ENCODE data around the gene ZNF43. TPM values are rescaled to one million over a fixed set of nuclear protein-coding genes. Genes with fewer than 3 reads are reported as not detected.
"Not testable (repeated sequence)": the region's sequence is repeated elsewhere in the genome, so short reads cannot be mapped to it uniquely, and the experiment has no call there.

ZNF43 gene
- polyA plus RNA-seq, 3 donors: 1.1 to 3.0 (median 3.0) TPM

DNA sequence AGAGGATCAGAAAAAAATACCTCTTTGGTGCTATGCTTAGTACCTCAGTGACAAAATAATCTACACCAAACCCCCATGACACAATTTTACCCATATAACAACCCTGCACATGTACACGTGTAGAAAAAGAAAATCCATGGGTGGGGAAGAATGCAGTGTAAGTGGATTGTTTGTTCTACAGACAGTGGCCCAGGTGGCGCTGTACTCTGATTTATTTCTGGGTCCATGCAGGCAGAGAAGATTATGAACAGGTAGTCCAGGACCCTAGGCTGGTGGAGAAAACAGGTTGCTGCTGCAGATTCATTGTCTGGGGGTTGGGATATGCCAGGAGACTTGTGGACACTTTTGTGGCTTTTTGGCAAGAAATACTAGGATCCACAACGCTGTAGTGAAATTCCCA is 77.7 kb downstream of the ZNF43 start:
- H3K9ac ChIP-seq (ENCODE audit: insufficient read depth, low read length, poor library complexity, severe bottlenecking): no peak overlapping the region
- Mint-ChIP-seq H3K9me3 (peaks cover 44 to 80% (median 70%) of the 10 kb centered on the region in 7 donors), H3K27ac (peak overlapping the region in 1 of 7 donors; percentile 38), H3K27me3 (ENCODE audit: low read depth in 3 of 3) (peaks cover 0 to 1% (median 0%) of the 10 kb centered on the region in 3 donors), H3K4me3 (no peak overlapping the region), H3K36me3 (peaks cover 86 to 94% of the 10 kb centered on the region in 2 donors), H3K4me1 (no peaks in the 10 kb centered on the region)
- H3K4me3 ChIP-seq (replicated peaks in 1 of 3; ENCODE audit: low read depth in 2 of 3, low read length in 3 of 3): no peak overlapping the region
- no peak overlapping the region for H2AFZ ChIP-seq (ENCODE audit: insufficient read depth, low read depth, low read length, poor library complexity, severe bottlenecking)
- H3K79me2 ChIP-seq (ENCODE audit: insufficient read depth, low read length): peaks cover 58% of the 10 kb centered on the region
- H3K27ac ChIP-seq (ENCODE audit: low read depth in 1 of 2, low read length in 2 of 2): no peak overlapping the region
- H3K27me3 ChIP-seq (ENCODE audit: control insufficient read depth in 2 of 2, insufficient read depth in 2 of 2, low read length in 2 of 2): no peaks in the 10 kb centered on the region
- intact Hi-C loops (cut with micrococcal nuclease): no loop called here
- TF ChIP-seq, protein P1, sequence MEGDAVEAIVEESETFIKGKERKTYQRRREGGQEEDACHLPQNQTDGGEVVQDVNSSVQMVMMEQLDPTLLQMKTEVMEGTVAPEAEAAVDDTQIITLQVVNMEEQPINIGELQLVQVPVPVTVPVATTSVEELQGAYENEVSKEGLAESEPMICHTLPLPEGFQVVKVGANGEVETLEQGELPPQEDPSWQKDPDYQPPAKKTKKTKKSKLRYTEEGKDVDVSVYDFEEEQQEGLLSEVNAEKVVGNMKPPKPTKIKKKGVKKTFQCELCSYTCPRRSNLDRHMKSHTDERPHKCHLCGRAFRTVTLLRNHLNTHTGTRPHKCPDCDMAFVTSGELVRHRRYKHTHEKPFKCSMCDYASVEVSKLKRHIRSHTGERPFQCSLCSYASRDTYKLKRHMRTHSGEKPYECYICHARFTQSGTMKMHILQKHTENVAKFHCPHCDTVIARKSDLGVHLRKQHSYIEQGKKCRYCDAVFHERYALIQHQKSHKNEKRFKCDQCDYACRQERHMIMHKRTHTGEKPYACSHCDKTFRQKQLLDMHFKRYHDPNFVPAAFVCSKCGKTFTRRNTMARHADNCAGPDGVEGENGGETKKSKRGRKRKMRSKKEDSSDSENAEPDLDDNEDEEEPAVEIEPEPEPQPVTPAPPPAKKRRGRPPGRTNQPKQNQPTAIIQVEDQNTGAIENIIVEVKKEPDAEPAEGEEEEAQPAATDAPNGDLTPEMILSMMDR (IDR thresholded peaks at IDR 0.05): no peak
- H3K36me3 ChIP-seq (replicated peaks in 1 of 2; ENCODE audit: control insufficient read depth in 1 of 2, insufficient read depth in 2 of 2, low read length in 2 of 2): peaks cover 52 to 97% of the 10 kb centered on the region in 2 donors
- WGBS (ENCODE audit: insufficient coverage): 100% methylated on average over 2 of the region's 3 CpGs
- no peaks in the 10 kb centered on the region for H4K20me1 ChIP-seq (ENCODE audit: insufficient read depth, low read length)
- peaks cover 36 to 96% of the 10 kb centered on the region in 2 donors for H3K9me3 ChIP-seq (replicated peaks in 1 of 2; ENCODE audit: control insufficient read depth in 1 of 2, insufficient read depth in 1 of 2, low read length in 2 of 2)
- no peak overlapping the region for H3K4me2 ChIP-seq (replicated peaks; ENCODE audit: extremely low read depth, low read length, poor library complexity, severe bottlenecking)
- no peaks in the 10 kb centered on the region for H3K4me1 ChIP-seq (ENCODE audit: control insufficient read depth in 1 of 2, insufficient read depth in 2 of 2, low read length in 2 of 2)
- DNase-seq: no peak

DNA sequence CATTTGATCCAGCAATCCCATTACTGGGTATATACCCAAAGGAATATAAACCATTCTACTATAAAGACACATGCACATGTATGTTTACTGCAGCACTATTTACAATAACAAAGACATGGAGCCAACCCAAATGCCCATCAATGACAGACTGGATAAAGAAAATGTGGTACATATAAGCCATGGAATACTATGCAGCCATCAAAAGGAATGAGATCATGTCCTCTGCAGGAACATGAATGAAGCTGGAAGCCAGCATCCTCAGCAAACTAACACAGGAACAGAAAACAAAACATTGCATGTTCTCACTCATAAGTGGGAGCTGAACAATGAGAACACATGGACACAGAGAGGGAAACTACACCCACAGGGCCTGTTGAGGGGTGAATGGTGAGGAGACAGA is 80.4 kb downstream of the ZNF43 start:
- H3K27ac Mint-ChIP-seq; H3K27ac ChIP-seq (ENCODE audit: low read depth in 1 of 2, low read length in 2 of 2); H3K4me1 Mint-ChIP-seq; H3K27me3 Mint-ChIP-seq (ENCODE audit: low read depth in 3 of 3); H2AFZ ChIP-seq (ENCODE audit: insufficient read depth, low read depth, low read length, poor library complexity, severe bottlenecking); H3K4me2 ChIP-seq (replicated peaks; ENCODE audit: extremely low read depth, low read length, poor library complexity, severe bottlenecking); H3K4me3 Mint-ChIP-seq; intact Hi-C loops (cut with micrococcal nuclease); H3K9ac ChIP-seq (ENCODE audit: insufficient read depth, low read length, poor library complexity, severe bottlenecking); H3K4me1 ChIP-seq (ENCODE audit: control insufficient read depth in 1 of 2, insufficient read depth in 2 of 2, low read length in 2 of 2); H3K27me3 ChIP-seq (ENCODE audit: control insufficient read depth in 2 of 2, insufficient read depth in 2 of 2, low read length in 2 of 2); H3K4me3 ChIP-seq (replicated peaks in 1 of 3; ENCODE audit: low read depth in 2 of 3, low read length in 3 of 3); H4K20me1 ChIP-seq (ENCODE audit: insufficient read depth, low read length); DNase-seq: not testable (repeated sequence)
- H3K36me3 ChIP-seq (replicated peaks in 1 of 2; ENCODE audit: control insufficient read depth in 1 of 2, insufficient read depth in 2 of 2, low read length in 2 of 2): peaks cover 55 to 97% of the 10 kb centered on the region in 2 donors
- H3K79me2 ChIP-seq (ENCODE audit: insufficient read depth, low read length): peaks cover 76% of the 10 kb centered on the region
- Mint-ChIP-seq H3K36me3 (peaks cover 89 to 97% of the 10 kb centered on the region in 2 donors), H3K9me3 (peaks cover 45 to 78% (median 69%) of the 10 kb centered on the region in 7 donors)
- peaks cover 39 to 96% of the 10 kb centered on the region in 2 donors for H3K9me3 ChIP-seq (replicated peaks in 1 of 2; ENCODE audit: control insufficient read depth in 1 of 2, insufficient read depth in 1 of 2, low read length in 2 of 2)

Other genes starting within 250 kb of the ZNF43 start
- gene ZNF100, start 68.6 kb downstream of the ZNF43 start, polyA plus RNA-seq: 10 to 100 TPM in 1 of 3 donors, 1 to 10 TPM in 2; 2.1 to 10.8 (median 8.6) TPM
- gene ZNF208, start 174.8 kb upstream of the ZNF43 start, polyA plus RNA-seq: not detected
- gene ZNF257, start 216.3 kb upstream of the ZNF43 start, polyA plus RNA-seq: under 1 TPM; 0.07 to 0.90 (median 0.55) TPM

Measured in CD14-positive monocyte (primary cell).